WERI-Rb-1 (cell line): Measurements from ENCODE around the gene LRRC31.

Experiments
- DNase-seq: peaks from one replicate; pipeline ENCODE4 v3.0.0-alpha.2; 2020
- H3K27ac ChIP-seq: fragments of 250-450 bp; sonication (Bioruptor Pico); 2 replicates; pipeline ENCODE4 v1.5.1; 2020; ENCODE audit warnings: mild to moderate bottlenecking, moderate library complexity
- H3K27me3 ChIP-seq: fragments of 250-450 bp; sonication (Bioruptor Pico); 2 replicates; pipeline ENCODE4 v1.5.1; 2021; ENCODE audit warnings: mild to moderate bottlenecking, low read depth, moderate library complexity; ENCODE audit not compliant: insufficient read depth, severe bottlenecking
- H3K36me3 ChIP-seq: fragments of 250-450 bp; sonication (Bioruptor Pico); 2 replicates; pipeline ENCODE4 v1.5.1; 2020; ENCODE audit warnings: mild to moderate bottlenecking, moderate library complexity
- H3K4me3 ChIP-seq: 2 replicates; pipeline ENCODE4 v1.5.1; 2011; ENCODE audit warnings: low read depth, mild to moderate bottlenecking, control low read depth, low read length
- H3K9me3 ChIP-seq: fragments of 250-450 bp; sonication (Bioruptor Pico); 2 replicates; pipeline ENCODE4 v1.5.1; 2021; ENCODE audit warnings: mild to moderate bottlenecking, moderate library complexity; ENCODE audit not compliant: severe bottlenecking
- CTCF ChIP-seq: IDR thresholded peaks from 2 replicates; pipeline ENCODE4 v1.5.1; 2011; ENCODE audit warnings: low read depth, mild to moderate bottlenecking, control low read depth, inconsistent platforms, low read length

The LRRC31 gene

GRCh38 chr3:169891886-169892285 is 22.2 kb upstream of the LRRC31 start:
- H3K27ac ChIP-seq, result no peak overlapping the region
- DNase-seq, result no peak
- H3K9me3 ChIP-seq, result no peaks in the 10 kb centered on the region
- TF ChIP-seq CTCF, result no peak
- no peak overlapping the region for H3K4me3 ChIP-seq
- H3K27me3 ChIP-seq, result no peaks in the 10 kb centered on the region
- no peaks in the 10 kb centered on the region for H3K36me3 ChIP-seq

- H3K4me3 ChIP-seq, result no peak overlapping the region
- H3K27me3 ChIP-seq, result no peaks in the 10 kb centered on the region
- no peaks in the 10 kb centered on the region for H3K9me3 ChIP-seq
- TF ChIP-seq CTCF, result no peak
- no peak overlapping the region for H3K27ac ChIP-seq
- DNase-seq, result no peak
- no peaks in the 10 kb centered on the region for H3K36me3 ChIP-seq
Observed at GRCh38 chr3:169886671-169887070, 16.9 kb upstream of the LRRC31 start.

GRCh38 chr3:169880576-169881250 is 11.0 kb upstream of the LRRC31 start:
- DNase-seq, result no peak
- H3K27ac ChIP-seq, result no peak overlapping the region
- no peak for TF ChIP-seq CTCF
- no peaks in the 10 kb centered on the region for H3K9me3 ChIP-seq
- H3K27me3 ChIP-seq, result no peaks in the 10 kb centered on the region
- H3K4me3 ChIP-seq, result no peak overlapping the region
- H3K36me3 ChIP-seq, result no peaks in the 10 kb centered on the region

GRCh38 chr3:169879845-169880575 is 10.3 kb upstream of the LRRC31 start:
- no peak for DNase-seq
- no peak overlapping the region for H3K27ac ChIP-seq
- no peaks in the 10 kb centered on the region for H3K27me3 ChIP-seq
- no peaks in the 10 kb centered on the region for H3K36me3 ChIP-seq
- no peak overlapping the region for H3K4me3 ChIP-seq
- no peak for TF ChIP-seq CTCF
- H3K9me3 ChIP-seq, result no peaks in the 10 kb centered on the region

GRCh38 chr3:169879013-169879557 is 9.3 kb upstream of the LRRC31 start:
- no peaks in the 10 kb centered on the region for H3K36me3 ChIP-seq
- H3K27ac ChIP-seq, result no peak overlapping the region
- H3K27me3 ChIP-seq, result no peaks in the 10 kb centered on the region
- H3K4me3 ChIP-seq, result no peak overlapping the region
- no peak for TF ChIP-seq CTCF
- no peaks in the 10 kb centered on the region for H3K9me3 ChIP-seq
- no peak for DNase-seq
